Stimulated activated CD4-positive, alpha-beta T cell treated with anti-CD3 and anti-CD28 coated beads, TNF-alpha, amount 100 ng/mL, for 24 hours (primary cell): ENCODE data around the gene CRLF3.
"Not testable (repeated sequence)": the region's sequence is repeated elsewhere in the genome, so short reads cannot be mapped to it uniquely, and the experiment has no call there.

Experiments
- DNase-seq, 3 experiments: peaks; one replicate each; pipeline ENCODE4 v3.0.0-alpha.2; 2020; ENCODE audit warnings: low read depth in 3 of 3

Gene CRLF3

DNA sequence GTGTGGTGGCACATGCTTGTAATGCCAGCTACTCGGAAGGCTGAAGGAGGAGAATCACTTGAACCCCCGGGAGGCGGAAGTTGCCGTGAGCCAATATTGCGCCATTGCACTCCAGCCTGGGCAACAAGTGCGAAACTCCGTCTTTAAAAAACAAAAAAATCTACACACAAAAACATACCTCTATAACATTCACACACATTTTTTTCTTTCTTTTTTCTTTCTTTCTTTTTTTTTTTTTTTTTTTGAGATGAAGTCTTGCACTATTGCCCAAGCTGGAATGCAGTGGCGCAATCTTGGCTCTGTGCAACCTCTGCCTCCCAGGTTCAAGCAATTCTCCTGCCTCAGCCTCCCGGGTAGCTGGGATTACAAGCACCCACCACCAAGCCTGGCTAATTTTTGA is 9.6 kb downstream of the CRLF3 start:
- not testable (repeated sequence) for DNase-seq

GRCh38 chr17:30814236-30814635 is 10.3 kb downstream of the CRLF3 start:
- DNase-seq, result not testable (repeated sequence)

- no peak for DNase-seq
Measured at GRCh38 chr17:30812218-30813177, 12.0 kb downstream of the CRLF3 start.

DNA sequence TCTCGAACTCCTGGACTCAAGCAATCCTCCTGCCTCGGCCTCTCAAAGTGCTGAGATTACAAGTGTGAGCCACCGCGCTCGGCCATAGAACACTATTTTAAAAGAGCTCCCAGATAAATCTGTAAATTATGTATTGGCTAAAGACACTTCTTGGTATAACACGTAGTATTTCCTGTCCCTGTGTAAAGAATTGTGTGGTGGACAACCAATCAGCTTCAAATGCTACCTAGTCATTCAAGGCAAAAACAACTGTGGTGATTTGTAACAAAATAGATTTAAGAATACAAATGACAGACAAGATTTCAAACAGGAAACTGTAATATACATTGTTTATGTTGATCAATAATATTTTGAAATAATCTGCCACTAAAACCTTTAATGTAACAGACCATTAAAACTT is 14.6 kb downstream of the CRLF3 start:
- DNase-seq, result no peak

GRCh38 chr17:30808785-30809286 is 15.7 kb downstream of the CRLF3 start:
- DNase-seq, result no peak

GRCh38 chr17:30807896-30808295 is 16.6 kb downstream of the CRLF3 start:
- no peak for DNase-seq

DNA sequence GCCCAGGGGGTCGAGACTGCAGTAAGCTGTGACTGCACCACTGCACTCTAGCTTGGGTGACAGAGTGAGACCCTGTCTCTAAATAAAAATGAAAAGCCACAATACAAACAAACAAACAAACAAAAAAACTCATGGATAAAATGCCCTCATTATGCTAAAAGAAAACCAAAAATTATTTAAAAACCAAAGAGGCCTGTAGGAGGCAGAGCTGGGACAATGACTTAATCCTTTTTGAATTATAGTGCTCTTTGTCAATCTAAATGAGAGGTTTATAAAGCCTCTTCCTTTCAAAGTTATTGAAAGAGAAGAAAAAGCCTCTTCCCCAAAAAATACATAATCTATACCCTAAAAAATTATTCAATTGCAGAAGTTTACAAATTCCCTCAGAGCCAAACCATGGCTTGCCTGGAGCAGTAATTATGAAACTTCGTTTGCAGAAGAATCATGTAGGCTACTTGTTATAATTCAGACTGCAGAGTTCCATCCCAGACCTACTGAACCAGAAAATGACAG is 18.5 kb downstream of the CRLF3 start:
- DNase-seq, result no peak

- no peak for DNase-seq
Measured at GRCh38 chr17:30801671-30802070, 22.8 kb downstream of the CRLF3 start.

GRCh38 chr17:30796016-30796415 is 28.5 kb downstream of the CRLF3 start:
- DNase-seq, result no peak

DNA sequence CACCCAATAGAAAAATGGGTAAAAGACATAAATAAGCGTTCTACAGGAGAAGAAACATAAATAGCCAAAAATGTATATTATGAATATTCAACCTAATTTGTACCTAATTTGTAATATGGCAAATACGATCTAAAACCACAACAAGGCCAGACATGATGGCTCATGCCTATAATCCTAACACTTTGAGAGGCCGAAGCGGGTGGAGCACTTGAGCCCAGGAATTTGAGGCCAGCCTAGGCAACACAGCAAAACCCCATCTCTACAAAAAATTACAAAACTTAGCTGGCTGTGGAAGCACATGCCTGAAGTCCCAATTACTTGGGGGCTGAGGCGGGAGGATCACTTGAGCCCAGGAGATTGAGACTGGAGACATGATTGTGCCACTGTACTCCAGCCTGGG is 30.1 kb downstream of the CRLF3 start:
- DNase-seq, result no peak

- no peak for DNase-seq
Measured at GRCh38 chr17:30793282-30793977, 31.1 kb downstream of the CRLF3 start.

DNA sequence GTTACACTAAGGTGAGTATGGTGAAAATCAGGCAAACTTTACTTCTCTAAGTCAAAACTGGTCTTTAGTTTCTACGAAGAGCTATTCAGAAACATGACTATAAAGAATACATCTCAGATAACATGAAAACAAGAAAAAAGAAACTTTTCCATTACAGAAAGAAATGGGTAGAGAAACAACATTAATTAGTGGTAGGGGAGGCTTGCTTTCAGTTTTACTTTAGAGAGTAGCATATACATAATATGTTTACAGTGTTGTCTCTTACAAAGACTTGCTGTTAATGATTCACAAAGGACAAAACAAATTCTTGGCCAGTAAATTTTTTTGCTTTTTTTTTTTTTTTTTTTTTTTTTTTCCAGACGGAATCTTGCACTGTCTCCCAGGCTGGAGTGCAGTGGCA is 34.2 kb downstream of the CRLF3 start:
- no peak for DNase-seq

DNA sequence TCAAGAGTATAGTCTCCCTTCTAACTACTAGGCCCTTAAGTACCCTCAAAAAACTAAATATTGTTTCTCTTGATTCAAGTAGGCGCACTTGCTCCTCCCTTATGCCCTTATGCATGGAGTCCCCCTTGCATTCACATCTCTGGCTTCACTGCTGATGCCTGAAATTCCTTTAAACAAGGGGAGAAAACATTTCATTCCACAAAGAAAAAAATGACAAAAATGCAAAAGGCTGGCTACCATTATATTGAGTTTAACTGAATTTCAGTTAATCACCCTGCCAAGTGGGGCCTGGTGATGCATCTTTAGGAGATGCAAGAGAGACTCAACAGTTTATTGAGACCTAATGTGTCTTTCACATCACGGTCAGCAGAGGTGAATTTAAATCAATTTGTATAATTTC is 35.6 kb downstream of the CRLF3 start:
- no peak for DNase-seq

- no peak for DNase-seq
Measured at GRCh38 chr17:30782206-30782605, 42.3 kb downstream of the CRLF3 start.

GRCh38 chr17:30780343-30780742 is 44.1 kb downstream of the CRLF3 start:
- peak; percentile 11 to 22 (median 13) for DNase-seq

GRCh38 chr17:30768771-30769170 is 55.7 kb downstream of the CRLF3 start:
- DNase-seq, result not testable (repeated sequence)

GRCh38 chr17:30767641-30768404 is 56.7 kb downstream of the CRLF3 start:
- not testable (repeated sequence) for DNase-seq

GRCh38 chr17:30761060-30761459 is 63.4 kb downstream of the CRLF3 start:
- no peak for DNase-seq

DNA sequence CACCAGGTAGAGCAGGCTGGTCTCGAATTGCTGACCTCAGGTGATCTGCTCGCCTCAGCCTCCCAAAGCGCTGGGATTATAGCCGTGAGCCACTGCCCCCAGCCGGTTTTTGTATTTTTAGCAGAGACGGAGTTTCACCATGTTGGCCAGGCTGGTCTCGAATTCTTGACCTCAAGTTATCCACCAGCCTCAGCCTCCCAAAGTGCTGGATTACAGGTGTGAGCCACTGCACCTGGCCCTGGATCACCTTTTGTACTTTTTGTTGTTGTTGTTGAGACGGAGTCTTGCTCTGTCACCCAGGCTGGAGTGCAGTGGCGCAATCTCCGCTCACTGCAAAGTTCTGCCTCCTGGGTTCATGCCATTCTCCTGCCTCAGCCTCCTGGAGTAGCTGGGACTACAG is 71.2 kb downstream of the CRLF3 start:
- DNase-seq, result not testable (repeated sequence)

DNA sequence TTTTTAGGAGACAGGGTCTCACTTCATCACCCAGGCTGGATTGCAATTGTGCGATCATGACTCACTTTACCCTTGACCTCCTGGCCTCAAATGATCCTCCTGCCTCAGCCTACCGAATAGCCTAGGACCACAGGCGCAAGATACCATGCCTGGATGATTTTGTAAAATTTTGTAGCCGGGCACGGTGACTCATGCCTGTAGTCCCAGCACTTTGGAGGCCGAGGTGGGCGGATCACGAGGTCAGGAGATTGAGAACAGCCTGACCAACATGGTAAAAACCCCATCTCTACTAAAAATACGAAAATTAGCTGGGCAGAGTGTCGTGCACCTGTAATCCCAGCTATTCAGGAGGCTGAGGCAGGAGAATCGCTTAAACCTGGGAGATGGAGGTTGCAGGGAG is 73.5 kb downstream of the CRLF3 start:
- not testable (repeated sequence) for DNase-seq

- not testable (repeated sequence) for DNase-seq
Measured at GRCh38 chr17:30747621-30748020, 76.9 kb downstream of the CRLF3 start.

- DNase-seq, result not testable (repeated sequence)
Measured at GRCh38 chr17:30742669-30743068, 81.8 kb downstream of the CRLF3 start.
